Activated naive CD8-positive, alpha-beta T cell treated with anti-CD3 and anti-CD28 coated beads, Interleukin-2, amount 10 ng/mL, durations not matched to agents 7 days and 5 days (primary cell): ENCODE results near the gene CACNA1S. TPM values are rescaled to one million over a fixed set of nuclear protein-coding genes. Genes with fewer than 3 reads are reported as not detected.

ENCODE experiments used
- ATAC-seq: fragments of 150-1000 bp; cut with Tn5 transposase; one replicate; pipeline ENCODE4 v1.10.0; 2021; ENCODE audit warnings: low read depth, moderate library complexity
- POLR2A ChIA-PET: fragments of 350-600 bp; sonication (Branson Sonifier 250); formaldehyde crosslinking; loops from one replicate; lab custom pipeline; 2021; ENCODE audit warnings: antibody characterized with exemption; lab: Charles Lee
- DNase-seq: peaks from one replicate; pipeline ENCODE4 v3.0.0; 2021
- H3K27ac Mint-ChIP-seq: one replicate; pipeline ENCODE4 v1.8.0; 2022; ENCODE audit warnings: mild to moderate bottlenecking, mixed read lengths
- H3K27me3 Mint-ChIP-seq: one replicate; pipeline ENCODE4 v1.8.0; 2022; ENCODE audit warnings: mild to moderate bottlenecking, moderate library complexity, mixed read lengths
- H3K36me3 Mint-ChIP-seq: one replicate; pipeline ENCODE4 v1.8.0; 2021; ENCODE audit warnings: mild to moderate bottlenecking, mixed read lengths
- H3K4me1 Mint-ChIP-seq: one replicate; pipeline ENCODE4 v1.8.0; 2021; ENCODE audit warnings: mixed read lengths
- H3K4me3 Mint-ChIP-seq: one replicate; pipeline ENCODE4 v1.8.0; 2022; ENCODE audit warnings: mild to moderate bottlenecking, moderate library complexity, mixed read lengths
- H3K9me3 Mint-ChIP-seq: one replicate; pipeline ENCODE4 v1.8.0; 2021; ENCODE audit warnings: mixed read lengths
- total RNA-seq, 2 experiments: library from RNA; stranded (reverse); gene quantifications; one replicate each; pipeline ENCODE4 v1.2.3, GENCODE V29; 2021

The CACNA1S gene
- total RNA-seq, 2 experiments from 2014 or later, result not detected

DNA sequence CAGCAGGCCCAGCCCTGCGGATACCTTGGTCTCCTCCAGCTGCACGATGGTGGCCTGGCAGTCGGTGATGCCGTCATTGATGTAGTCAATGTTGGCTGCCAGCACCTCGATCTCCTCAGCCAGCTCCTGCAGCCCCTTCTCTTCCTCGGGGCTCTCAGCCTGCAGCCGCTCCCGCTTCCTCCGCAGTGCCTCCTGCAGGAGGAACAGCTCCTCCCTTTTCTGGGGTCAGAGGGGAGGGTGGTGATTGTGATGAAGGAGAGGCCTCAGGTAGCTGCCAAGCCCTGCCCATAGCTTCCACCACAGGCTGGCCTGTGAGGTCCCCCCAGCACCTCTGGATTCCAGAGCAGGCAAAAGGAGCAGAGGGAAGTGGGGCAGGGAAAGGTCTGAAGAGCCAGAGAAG, 122.1 kb downstream of the CACNA1S start:
- H3K4me1 Mint-ChIP-seq, result peaks cover 2% of the 10 kb centered on the region
- H3K27ac Mint-ChIP-seq, result no peak overlapping the region
- H3K9me3 Mint-ChIP-seq, result no peaks in the 10 kb centered on the region
- POLR2A ChIA-PET, result interaction anchor here (0.5 kb wide), 1 partner anchor 51 kb away, joined by 3 read pairs; no protein-coding TSS in a partner anchor
- no peak for ATAC-seq
- no peak for DNase-seq
- H3K4me3 Mint-ChIP-seq, result no peak overlapping the region
- H3K27me3 Mint-ChIP-seq, result no peaks in the 10 kb centered on the region
- peaks cover 22% of the 10 kb centered on the region for H3K36me3 Mint-ChIP-seq

Other genes starting within 250 kb of the CACNA1S start
- gene GPR25, start 239.4 kb downstream of the CACNA1S start, total RNA-seq, result under 1 TPM; 0.75 to 0.91 TPM
- under 1 TPM; 0.14 to 0.25 TPM for gene INAVA, start 217.5 kb downstream of the CACNA1S start, total RNA-seq
- 100 to 1,000 TPM; 143 TPM for gene KIF21B, start 88.7 kb downstream of the CACNA1S start, total RNA-seq
- gene ASCL5, start 14.8 kb upstream of the CACNA1S start, total RNA-seq, result not detected
- 10 to 100 TPM; 20.8 to 26.1 TPM for gene TMEM9, start 42.0 kb upstream of the CACNA1S start, total RNA-seq
- not detected for gene IGFN1, start 78.4 kb upstream of the CACNA1S start, total RNA-seq
- not detected for gene PKP1, start 171.1 kb upstream of the CACNA1S start, total RNA-seq